HG03039 (cell line): ENCODE measurements around the gene STAM.
"Not testable (repeated sequence)": the region's sequence is repeated elsewhere in the genome, so short reads cannot be mapped to it uniquely, and the experiment has no call there.

Experiments used
- ATAC-seq: cut with Tn5 transposase; IDR thresholded peaks from one replicate; pipeline ENCODE4 v1.9.1; 2021; ENCODE audit warnings: mild to moderate bottlenecking, moderate library complexity; ENCODE audit not compliant: unreplicated experiment

STAM gene

DNA sequence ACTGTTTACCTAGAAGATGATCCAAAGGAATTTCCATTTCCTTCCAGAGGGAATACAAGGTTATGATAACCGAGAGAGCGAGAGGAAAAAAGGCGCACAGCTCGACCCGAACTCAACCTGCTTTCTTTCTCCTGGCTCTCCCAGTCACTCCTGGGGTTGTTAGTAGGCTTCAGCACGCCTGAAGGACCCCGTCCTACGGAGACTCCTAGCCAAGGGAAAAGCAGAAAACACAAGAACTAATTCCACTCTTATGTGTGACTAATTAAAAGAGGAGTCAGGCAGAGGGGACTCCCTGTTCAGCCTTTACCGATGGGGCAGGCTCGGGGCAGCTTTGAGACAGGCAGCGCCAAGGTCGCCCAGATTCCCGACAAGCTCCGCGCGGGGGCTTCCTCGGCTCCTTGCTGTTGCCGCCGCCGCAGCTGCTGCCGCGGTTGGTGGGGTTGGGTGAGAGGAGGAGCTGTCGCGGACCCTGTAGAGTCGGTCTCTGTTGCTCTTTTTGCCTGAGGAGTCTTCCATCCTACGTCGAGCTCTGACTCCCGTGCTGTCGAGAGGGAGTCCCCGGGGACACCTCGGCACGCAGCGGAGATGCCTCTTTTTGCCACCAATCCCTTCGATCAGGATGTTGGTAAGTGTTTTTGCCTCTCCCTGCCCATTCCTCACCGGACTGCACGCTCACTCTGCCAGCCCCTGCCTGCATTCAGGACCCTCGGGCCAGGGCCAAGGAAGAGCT, at the start of gene STAM:
Gene STAM (plus strand): TSS at position 397 of the 730 bp plus-strand sequence. CDS start 189 bp downstream, at position 586.
- ATAC-seq: peak; percentile 92

DNA sequence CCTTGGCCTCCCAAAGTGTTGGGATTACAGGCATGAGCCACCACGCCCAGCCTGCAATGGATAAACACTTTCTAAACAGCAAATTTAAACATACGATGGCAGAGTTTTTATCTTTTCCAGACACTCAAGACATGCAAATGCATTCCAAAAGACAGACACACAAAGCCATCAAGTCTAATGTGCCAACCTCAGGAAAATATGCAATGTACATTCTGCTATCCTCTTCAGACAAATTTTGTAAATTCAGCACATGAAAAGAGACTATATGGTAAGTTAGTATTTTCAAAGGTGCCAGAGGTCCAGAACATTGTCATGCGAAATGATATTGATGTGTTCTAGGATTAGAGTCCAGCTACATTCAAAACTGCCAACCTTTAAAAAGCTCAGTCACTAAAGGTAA, 46.6 kb upstream of the STAM start:
- ATAC-seq: no peak

DNA sequence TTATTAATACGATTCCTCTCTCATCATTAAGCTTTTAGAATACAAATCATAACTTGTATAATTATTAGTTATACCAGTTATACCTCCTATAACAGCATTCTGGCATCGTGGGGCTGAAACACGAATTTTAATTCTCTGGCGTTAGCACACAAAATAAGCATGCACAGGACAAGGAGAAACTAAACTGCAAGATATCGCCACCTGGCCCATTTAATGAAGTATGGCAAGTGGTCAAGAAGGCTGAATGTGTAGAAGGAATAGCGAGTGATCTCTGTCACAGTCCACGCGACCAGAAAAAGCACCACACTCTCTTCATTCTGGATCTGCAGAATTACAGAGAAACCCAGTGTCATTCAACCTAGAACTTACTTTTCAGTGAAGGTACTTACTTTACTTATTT, 44.9 kb upstream of the STAM start:
- no peak for ATAC-seq

DNA sequence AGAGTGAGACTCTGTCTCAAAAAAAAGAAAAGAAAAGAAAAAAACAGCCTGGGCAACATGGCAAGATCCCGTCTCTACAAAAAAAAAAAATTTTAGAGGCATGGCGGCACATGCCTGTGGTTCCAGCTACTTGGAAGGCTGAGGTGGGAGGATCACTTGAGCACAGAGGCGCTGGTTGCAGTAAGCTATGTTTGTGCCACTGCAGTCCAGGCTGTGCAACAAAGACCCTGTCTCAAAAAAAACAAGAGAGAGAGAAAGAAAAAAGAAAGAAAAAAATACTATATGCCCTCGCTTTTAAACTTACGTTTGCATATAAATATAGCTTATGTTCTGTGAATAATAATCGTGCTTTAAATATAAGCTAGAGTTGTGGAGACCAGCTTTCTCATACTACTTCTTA, 38.0 kb upstream of the STAM start:
- no peak for ATAC-seq

DNA sequence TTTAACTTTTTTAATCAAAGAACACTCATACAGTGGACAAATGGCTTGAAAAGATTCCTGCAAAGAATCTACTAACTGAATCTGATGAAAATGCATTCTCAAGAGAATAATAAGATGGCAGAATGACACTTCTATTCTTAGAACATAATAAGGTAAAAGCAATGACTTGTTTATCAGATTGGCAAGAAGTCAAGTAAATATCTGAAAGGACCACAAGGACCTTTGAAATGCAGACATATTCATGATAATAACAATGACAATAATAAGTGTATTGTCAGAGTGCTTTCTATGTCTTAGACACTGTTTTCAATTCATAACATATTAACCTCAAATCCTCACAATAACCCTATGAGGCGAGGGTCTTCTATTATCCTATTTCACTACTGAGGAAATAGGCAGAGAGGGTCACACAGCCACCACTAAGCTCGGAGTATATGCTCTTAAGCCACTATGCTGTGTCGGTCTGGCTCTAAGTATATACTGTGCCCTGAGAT, 37.4 kb upstream of the STAM start:
- ATAC-seq: no peak

DNA sequence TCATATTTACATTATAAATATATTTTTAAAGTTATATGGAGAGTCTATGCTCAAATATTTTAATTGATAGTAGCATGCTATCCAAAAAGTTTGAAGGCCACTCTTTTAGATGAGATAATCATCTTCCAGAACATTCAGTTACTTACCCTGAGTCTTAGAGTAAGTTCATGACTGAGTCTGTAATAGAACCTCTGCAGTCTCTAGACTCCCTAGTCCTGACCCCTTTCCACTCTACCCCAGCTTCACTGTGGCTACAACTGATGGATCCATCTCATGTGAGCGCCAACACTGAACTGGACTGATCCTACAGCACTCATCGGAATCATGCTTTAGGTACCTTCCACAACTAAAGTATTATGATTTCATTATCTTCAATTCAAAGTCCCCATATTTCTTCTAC, 36.9 kb upstream of the STAM start:
- ATAC-seq: no peak

DNA sequence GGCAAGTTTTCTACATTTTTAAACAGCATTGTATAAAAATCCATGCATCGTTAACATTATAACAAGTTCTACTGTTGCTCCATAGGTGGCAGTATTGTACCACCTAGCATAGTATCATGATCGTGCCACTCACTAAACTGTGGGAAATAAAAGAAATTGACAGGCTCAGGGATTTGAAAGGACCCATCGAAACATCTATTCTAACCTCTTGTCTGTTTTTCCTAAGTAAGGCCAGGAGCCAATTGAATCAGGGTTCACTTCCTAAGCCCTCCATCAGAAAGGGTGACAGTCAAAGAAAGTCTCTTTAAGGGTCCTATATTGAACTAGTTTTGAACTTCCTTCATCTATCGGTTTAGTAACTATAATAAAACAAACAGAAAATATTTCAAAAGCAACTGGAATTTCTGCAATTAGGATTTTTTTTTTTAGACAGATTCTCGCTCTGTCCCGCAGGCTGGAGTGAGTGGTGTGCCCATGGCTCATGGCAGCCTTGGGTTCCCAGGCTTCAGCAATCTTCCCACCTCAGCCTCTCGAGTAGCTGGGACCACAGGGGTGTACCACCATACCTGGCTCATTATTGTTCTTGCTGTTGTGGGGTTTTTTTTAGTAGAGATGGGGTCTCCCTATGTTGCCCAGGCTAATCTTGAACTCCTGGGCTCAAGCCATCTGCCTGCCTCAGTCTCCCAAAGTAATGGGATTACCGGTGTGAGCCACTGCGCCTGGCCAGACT, 36.2 kb upstream of the STAM start:
- peak; percentile 62 for ATAC-seq

DNA sequence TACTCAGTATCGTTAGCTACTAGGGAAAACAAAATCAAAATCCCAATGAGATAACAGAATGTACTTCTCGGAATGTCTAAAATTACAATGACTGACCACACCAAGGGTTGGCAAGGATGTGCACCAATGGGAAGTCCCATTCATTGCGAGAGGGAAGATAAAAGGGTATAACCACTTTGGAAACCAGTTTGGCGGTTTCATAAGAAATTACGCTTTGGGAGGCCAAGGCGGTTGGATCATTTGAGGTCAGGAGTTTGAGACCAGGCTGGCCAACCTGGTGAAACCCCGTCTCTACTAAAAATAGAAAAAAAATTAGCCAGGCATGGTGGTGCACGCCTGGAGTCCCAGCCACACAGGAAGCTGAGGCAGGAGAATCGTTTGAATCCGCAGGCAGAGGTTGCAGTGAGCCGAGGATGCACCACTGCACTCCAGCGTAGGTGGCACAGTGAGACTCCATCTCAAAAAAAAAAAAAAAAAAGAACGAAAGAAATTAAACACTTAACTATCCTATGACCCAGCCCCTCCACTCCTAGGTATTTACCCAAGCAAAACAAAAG, 34.4 kb upstream of the STAM start:
- no peak for ATAC-seq

DNA sequence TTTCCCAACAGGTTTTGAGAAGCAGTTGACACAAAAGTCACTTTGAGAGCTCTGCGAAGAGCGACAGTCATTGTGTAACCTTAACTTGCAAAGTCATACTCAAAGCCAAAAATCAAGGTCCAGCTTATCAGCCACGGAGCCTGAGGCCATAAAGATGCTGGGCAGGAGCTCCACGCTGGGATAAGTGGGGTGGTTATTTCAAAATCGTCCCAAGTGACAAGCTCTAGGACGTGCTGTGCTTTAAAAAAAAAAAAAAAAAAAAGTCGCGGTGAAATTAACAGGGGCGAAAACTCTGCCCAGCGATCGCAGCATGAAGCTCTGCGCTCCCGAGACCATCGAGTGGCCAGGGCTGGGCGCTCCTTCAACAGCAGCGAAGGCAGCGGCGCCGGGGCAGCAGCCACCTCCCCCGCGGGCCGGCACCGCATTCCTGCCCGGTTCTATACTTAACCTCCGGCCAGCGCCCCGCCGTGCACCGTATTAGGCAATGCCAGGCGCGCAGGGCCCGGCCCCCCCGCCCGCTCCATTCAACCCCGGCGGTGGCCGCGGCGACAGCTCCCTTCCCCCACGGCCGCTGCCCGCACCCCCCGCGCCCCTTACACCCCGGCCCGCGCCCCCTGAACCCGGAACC, 27.4 kb upstream of the STAM start:
- ATAC-seq: peak; percentile 29

DNA sequence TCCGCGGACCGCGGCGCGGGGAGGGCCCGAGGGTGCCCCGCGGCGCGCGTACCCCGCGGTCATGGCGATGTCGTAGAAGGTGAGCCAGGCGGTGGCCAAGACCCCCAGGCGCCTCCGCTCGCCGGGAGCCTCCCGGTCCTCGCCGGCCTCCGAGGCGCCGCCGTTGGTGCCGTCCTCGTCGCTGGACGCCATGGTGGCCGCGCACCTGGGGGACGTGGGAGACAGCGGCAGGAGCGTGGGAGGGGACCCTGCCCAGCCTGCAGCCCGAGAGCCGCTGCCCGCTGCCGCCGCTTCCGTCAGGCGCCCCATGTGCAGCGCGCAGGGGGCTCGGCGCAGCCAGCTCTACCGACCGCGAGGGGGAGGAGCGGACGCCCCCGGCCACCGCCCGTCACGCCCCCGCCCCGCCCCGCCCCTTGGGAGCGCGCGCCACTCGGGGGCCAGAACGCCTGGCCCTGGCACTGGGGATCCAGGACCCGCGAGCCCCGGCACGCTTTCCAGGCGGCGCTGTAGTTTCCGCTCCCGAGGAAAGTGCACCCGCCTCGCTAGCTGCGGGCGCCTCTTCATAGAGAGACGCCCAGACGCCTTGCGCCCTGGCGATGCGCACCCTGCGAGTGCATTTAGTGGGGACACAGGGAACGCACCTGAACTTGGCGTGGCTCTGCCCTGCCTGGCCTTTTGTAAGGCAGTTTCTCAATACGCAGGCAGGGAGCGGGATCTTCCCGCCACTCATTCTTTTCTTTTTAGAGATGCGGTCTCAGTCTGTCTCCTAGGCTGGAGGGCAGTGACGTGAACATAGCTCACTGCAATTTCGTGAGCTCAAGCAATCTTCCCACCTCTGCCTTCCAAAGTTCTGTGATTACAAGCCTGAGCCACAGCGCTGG, 26.7 kb upstream of the STAM start, which contains the start of gene HACD1:
Gene HACD1 (minus strand): TSS at position 344 of the 881 bp plus-strand sequence. CDS start 35 bp downstream, at position 309.
- peak; percentile 67 for ATAC-seq

DNA sequence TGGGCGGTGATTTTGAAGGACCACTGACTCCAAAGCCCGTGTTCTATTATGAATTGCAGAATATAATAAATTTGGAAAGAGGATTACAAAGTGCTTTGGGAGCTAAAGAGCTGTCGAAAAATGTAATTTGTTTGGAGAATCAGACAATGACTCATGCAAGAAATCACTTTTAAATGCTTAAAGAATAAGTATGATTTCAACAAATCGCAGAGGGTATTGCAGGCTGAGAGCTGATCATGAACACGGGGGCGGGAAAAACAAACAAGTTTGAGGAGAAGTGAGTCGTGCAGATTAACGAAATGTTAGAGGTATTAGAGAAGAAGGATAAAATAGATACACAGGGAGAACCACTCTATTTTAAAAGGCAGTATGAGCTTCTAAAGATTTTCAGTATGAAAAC, 21.9 kb upstream of the STAM start:
- ATAC-seq: no peak

DNA sequence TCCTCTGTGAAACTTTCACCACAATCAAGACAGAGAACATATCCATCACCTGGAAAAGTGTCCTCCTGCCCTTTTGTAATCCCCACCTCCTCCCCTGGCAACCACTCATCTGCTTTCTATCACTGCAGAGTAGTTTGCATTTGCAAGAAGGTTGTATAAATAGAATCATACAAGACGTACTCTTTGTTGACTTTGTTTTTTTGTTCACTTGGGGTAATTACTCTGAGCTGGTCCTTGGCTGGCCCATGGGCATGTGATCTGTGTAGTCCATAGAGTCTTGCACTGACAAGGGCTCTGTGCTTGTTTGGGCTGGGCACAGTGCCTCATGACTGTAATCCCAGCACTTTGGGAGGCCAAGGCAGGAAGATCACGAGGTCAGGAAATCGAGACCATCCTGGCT, 19.0 kb upstream of the STAM start:
- no peak for ATAC-seq

DNA sequence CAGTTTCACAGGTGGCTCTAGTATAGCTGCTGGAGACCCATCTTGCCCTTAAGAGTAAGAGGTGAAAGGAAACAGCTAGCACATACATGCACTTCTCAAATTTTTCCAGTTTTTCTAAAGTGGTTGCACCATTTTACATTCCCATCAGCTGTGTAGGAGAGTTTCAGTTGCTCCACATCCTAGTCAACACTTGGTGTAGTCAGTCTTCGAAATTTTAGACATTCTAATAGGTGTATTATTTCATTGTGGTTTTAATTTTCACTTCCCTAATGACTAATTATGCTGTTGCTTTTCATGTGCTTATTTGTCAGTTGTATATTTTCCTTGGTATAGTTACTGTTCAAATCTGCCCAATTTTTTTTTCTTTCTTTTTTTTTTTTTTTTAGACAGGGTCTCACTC, 17.3 kb upstream of the STAM start:
- no peak for ATAC-seq

DNA sequence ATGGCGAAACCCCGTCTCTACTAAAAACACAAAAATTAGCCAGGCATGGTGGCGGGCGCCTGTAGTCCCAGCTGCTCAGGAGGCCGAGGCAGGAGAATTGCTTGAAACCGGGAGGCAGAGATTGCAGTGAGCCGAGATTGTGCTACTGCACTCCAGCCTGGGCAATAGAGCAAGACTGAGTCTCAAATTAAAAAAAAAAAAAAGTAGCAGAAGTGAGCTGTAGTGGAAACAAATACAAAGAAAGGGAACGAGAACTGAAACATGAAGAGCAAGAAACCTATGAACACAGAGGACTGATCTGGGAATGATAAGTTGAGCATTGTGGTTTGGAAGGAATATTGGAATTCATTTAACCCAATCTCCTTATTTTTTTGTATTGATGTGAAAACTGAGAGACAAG, 11.4 kb upstream of the STAM start:
- not testable (repeated sequence) for ATAC-seq

DNA sequence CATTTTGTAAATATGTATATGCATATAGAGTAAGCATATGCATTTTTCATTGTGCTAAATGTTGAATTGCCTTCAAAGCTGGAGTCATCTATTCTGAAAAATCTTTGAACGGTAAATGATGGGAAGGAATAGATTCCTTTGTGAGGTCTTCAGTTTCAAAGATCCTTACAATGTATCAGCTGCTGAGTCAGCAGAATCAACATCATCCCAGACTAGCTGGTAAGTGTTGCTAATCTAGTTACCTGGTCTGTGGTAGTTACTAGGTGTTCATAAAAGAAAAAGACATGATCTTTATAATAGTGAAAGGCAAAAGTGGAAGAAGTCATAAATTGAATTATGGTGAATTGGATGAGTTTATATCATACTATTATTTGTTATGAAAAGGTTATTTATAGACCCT, 10.6 kb upstream of the STAM start:
- ATAC-seq: no peak

DNA sequence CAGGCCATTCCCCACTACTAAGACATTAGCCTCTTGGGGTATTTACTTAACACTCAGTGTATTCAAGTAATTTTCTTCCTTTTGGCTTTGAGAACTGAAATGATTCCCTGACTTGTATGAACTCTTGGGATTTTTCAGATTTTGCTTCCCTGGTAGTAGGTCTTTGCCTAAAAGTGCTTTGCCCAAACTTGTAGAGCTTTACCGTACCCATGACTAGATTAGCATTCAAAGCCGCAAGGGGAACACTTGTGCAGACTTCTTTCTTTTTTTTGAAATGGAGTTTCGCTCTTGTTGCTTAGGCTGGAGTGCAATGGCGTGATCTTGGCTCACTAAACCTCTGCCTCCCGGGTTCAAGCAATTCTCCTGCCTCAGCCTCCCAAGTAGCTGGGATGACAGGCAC, 6.1 kb upstream of the STAM start:
- no peak for ATAC-seq

DNA sequence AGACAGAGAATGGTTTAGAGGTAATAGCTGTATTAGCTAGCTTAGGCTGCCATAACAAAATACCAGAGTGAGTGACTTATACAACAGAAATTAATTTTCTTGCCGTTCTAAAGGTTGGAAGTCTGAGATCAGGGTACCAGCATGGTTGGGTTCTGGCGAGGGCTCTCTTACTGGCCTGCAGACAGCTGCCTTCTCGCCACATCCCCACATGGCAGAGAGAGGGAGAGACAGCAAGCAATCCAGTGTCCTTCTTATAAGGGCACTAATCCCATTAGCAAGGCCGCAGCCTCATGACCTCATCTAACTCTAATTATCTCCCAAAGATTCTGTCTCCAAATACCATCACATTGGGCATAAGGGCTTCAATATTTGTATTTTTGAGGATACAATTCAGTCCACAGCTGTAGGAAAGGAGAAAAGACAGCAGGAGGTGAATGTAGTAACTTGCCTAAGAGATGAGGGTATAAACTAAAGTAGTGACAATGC, 3.6 kb upstream of the STAM start:
- ATAC-seq: no peak

DNA sequence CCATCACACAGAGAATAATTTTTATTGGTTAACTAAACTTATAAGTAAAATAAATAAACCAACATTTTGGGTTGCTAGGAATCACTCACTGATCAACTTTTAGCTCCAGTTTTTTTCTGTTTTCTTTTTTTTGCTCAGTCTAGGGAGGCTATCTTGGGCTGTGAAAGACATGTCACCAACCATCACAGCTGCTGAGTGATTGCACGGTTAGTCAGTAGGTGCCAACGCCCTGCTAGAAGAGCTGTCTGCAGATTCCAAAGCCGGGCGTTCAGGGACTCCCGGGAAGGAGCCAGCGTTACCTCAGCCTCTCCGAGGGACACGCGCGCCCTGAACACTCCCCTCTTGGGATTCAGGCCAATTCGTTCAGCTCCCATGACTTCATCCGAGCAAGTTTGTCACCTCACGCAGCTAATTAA, 604 bp upstream of the STAM start:
- ATAC-seq: peak; percentile 9

DNA sequence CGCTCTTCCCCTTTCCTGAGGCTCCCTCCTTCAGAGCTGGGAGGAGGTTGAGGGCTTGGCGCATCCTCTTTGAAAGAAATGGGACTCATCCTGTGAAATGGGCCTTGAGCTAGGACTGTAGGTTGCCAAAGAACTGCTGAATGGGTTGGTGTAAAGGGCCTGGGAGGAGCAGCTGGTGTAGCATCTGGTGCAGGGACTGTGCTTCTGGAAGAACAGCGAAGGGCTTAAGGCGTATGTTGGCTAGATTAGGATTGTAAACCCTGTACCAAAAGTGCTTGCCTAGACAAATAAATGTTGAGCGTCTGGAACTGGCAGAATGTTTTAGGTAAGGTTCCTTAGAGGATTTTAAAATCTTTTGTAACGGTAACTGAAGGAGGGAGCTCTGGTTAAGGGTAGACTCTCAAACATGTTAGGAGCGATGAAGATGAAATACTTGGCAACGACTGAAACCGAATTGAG, 563 bp downstream of the STAM start:
- ATAC-seq: peak; percentile 23
